ENCODE results near the gene GCAT.

GRCh38 chr22:37844904-37845329 is 37.2 kb downstream of the GCAT start:
- TF ChIP-seq CTCF (conservative IDR thresholded peaks at IDR 0.05) (no peak), EZH2 (IDR thresholded peaks at IDR 0.05; ENCODE audit: low read depth) (no peak)

Data from PC-9 (cell line).